ENCODE data around the gene HSDL2. TPM values are rescaled to one million over a fixed set of nuclear protein-coding genes. Genes with fewer than 3 reads are reported as not detected.

The HSDL2 gene
- total RNA-seq, 1 experiment from 2014 or later: 32.2 TPM

GRCh38 chr9:112446080-112446479 lies 66.2 kb downstream of the HSDL2 start:
- Histone ChIP-seq H3K27me3 (ENCODE audit: control insufficient read depth, insufficient read depth, low read length) (no peaks in the 10 kb centered on the region), H3K4me3 (ENCODE audit: low read depth in 2 of 2, low read length in 2 of 2) (no peak overlapping the region), H3K4me1 (ENCODE audit: control insufficient read depth, insufficient read depth, low read length) (no peaks in the 10 kb centered on the region), H3K9me3 (ENCODE audit: control insufficient read depth, insufficient read depth, low read depth, low read length) (no peaks in the 10 kb centered on the region), H3K36me3 (ENCODE audit: control insufficient read depth, insufficient read depth, low read length) (peaks cover 2% of the 10 kb centered on the region; the same call in 1 of the 2 replicates), H3K27ac (ENCODE audit: low read length) (no peak overlapping the region)
- ChIA-PET CTCF (interaction anchor here (0.7 kb wide), 1 partner anchor 101 kb away, joined by 3 read pairs; no protein-coding TSS in a partner anchor), POLR2A (no interaction called here)
- intact Hi-C loops (cut with micrococcal nuclease; ENCODE audit: unreplicated experiment) (no loop called here), in situ Hi-C loops (cut with HindIII; ENCODE audit: low pct_unique_long_range_greater_than_20kb, low sequenced_read_pairs) (no loop called here)
- DNase-seq (ENCODE audit: low read depth, low spot score) (no peak), ATAC-seq (no peak)
- no TSS peak for BruUV-seq (replicated peaks)
- TF ChIP-seq TCF7L2 (IDR thresholded peaks at IDR 0.05; ENCODE audit: low read depth, low read length): no peak
- no peak for TF ChIP-seq POLR2AphosphoS5 (IDR thresholded peaks at IDR 0.05; ENCODE audit: low read depth, low read length)
- no peak for TF ChIP-seq CTCF (IDR thresholded peaks at IDR 0.05)

GRCh38 chr9:112446526-112446925 lies 66.6 kb downstream of the HSDL2 start:
- no TSS peak for BruUV-seq (replicated peaks)
- DNase-seq (ENCODE audit: low read depth, low spot score): no peak
- POLR2A ChIA-PET: no interaction called here
- Histone ChIP-seq H3K4me1 (ENCODE audit: control insufficient read depth, insufficient read depth, low read length) (no peaks in the 10 kb centered on the region), H3K9me3 (ENCODE audit: control insufficient read depth, insufficient read depth, low read depth, low read length) (no peaks in the 10 kb centered on the region), H3K27ac (ENCODE audit: low read length) (no peak overlapping the region), H3K4me3 (ENCODE audit: low read depth in 2 of 2, low read length in 2 of 2) (no peak overlapping the region), H3K36me3 (ENCODE audit: control insufficient read depth, insufficient read depth, low read length) (peaks cover 2% of the 10 kb centered on the region; the same call in 1 of the 2 replicates), H3K27me3 (ENCODE audit: control insufficient read depth, insufficient read depth, low read length) (no peaks in the 10 kb centered on the region)
- CTCF ChIA-PET: interaction anchor here (0.7 kb wide), 1 partner anchor 100 kb away, joined by 3 read pairs; no protein-coding TSS in a partner anchor
- ATAC-seq: no peak
- TF ChIP-seq CTCF (IDR thresholded peaks at IDR 0.05) (no peak), SIN3A (IDR thresholded peaks at IDR 0.05; ENCODE audit: borderline replicate concordance, insufficient read depth, low read depth, low read length) (no peak), REST (IDR thresholded peaks at IDR 0.05; ENCODE audit: insufficient read depth in 1 of 2, low read depth in 2 of 2, low read length in 1 of 2) (no peak)
- in situ Hi-C loops (cut with HindIII; ENCODE audit: low pct_unique_long_range_greater_than_20kb, low sequenced_read_pairs): no loop called here
- intact Hi-C loops (cut with micrococcal nuclease; ENCODE audit: unreplicated experiment): no loop called here
